Panc1 (cell line): Measurements from ENCODE around the gene L2HGDH. TPM values are rescaled to one million over a fixed set of nuclear protein-coding genes. Genes with fewer than 3 reads are reported as not detected.

Experiments
- ATAC-seq: fragments of 200-7000 bp; cut with Tn5 transposase; 2 replicates; pipeline ENCODE4 v1.9.1; 2020; ENCODE audit warnings: mild to moderate bottlenecking, moderate library complexity
- BruUV-seq: library from RNA; stranded (reverse); fragments of 400-500 nt; replicated peaks from 2 replicates; lab custom pipeline; 2021; lab: Mats Ljungman, UMichigan
- CTCF ChIA-PET: fragments of 300-600 bp; sonication (Branson Sonifier 250); formaldehyde crosslinking; loops from one replicate; lab custom pipeline; 2022; ENCODE audit warnings: antibody characterized with exemption; lab: Charles Lee
- POLR2A ChIA-PET: fragments of 300-600 bp; sonication (Branson Sonifier 250); formaldehyde crosslinking; loops from one replicate; lab custom pipeline; 2022; ENCODE audit warnings: antibody characterized with exemption; lab: Charles Lee
- DNase-seq: peaks from one replicate; pipeline ENCODE4 v3.0.0-alpha.2; 2010; ENCODE audit warnings: low read depth, low spot score
- H3K27ac ChIP-seq: 2 replicates; pipeline ENCODE4 v1.5.1; 2011; ENCODE audit warnings: mild to moderate bottlenecking, low read length, inconsistent platforms
- H3K27me3 ChIP-seq: fragments of 200-500 bp; sonication (Bioruptor generic); 2 replicates; pipeline ENCODE4 v1.6.0; 2014; ENCODE audit warnings: low read length, inconsistent platforms; ENCODE audit not compliant: control insufficient read depth, insufficient read depth
- H3K36me3 ChIP-seq: fragments of 200-500 bp; sonication (Bioruptor generic); 2 replicates; pipeline ENCODE4 v1.5.1; 2014; ENCODE audit warnings: inconsistent platforms, mild to moderate bottlenecking, low read length, moderate library complexity; ENCODE audit not compliant: control insufficient read depth, insufficient read depth
- H3K4me1 ChIP-seq: 2 replicates; pipeline ENCODE4 v1.5.1; 2011; ENCODE audit warnings: inconsistent platforms, mild to moderate bottlenecking, low read length, moderate library complexity; ENCODE audit not compliant: control insufficient read depth, insufficient read depth
- H3K4me3 ChIP-seq, 2 experiments: 2 replicates each; pipeline ENCODE4 v1.5.1; 2011 to 2012; ENCODE audit warnings: low read depth in 2 of 2, low read length in 2 of 2, mild to moderate bottlenecking in 2 of 2, inconsistent platforms in 1 of 2, moderate library complexity in 1 of 2
- H3K9me3 ChIP-seq: fragments of 200-500 bp; sonication (Bioruptor generic); 2 replicates; pipeline ENCODE4 v1.5.1; 2014; ENCODE audit warnings: low read depth, mild to moderate bottlenecking, inconsistent platforms, low read length, moderate library complexity; ENCODE audit not compliant: control insufficient read depth, insufficient read depth
- CTCF ChIP-seq: fragments of 450-650 bp; IDR thresholded peaks from 2 replicates; pipeline ENCODE4 v1.5.1; 2017; ENCODE audit warnings: mild to moderate bottlenecking
- POLR2AphosphoS5 ChIP-seq: IDR thresholded peaks from 2 replicates; pipeline ENCODE4 v1.6.1; 2012; ENCODE audit warnings: mild to moderate bottlenecking, low read depth, low read length, moderate library complexity
- SIN3A ChIP-seq: IDR thresholded peaks from 2 replicates; pipeline ENCODE4 v1.6.1; 2012; ENCODE audit warnings: low read depth, mild to moderate bottlenecking, low read length, moderate library complexity, borderline replicate concordance; ENCODE audit not compliant: insufficient read depth
- TCF7L2 ChIP-seq: IDR thresholded peaks from 2 replicates; pipeline ENCODE4 v1.6.1; 2011; ENCODE audit warnings: mild to moderate bottlenecking, low read depth, low read length, inconsistent platforms
- in situ Hi-C: cut with HindIII; loops from 2 replicates; pipeline ENCODE4 v1.10.0; 2016; ENCODE audit warnings: low sequenced_read_pairs, low pct_unique_long_range_greater_than_20kb
- intact Hi-C: fragments of 100-400 bp; cut with micrococcal nuclease; formaldehyde crosslinking; loops from one replicate; pipeline ENCODE4 v1.10.0; 2022; ENCODE audit not compliant: unreplicated experiment
- total RNA-seq: library from RNA; stranded (reverse); gene quantifications from one replicate; pipeline ENCODE4 v1.2.1, GENCODE V29; 2021; ENCODE audit not compliant: unreplicated experiment
- TF ChIP-seq, protein P1 (sequence below), 2 experiments: IDR thresholded peaks; 2 replicates each; pipeline ENCODE4 v1.6.1; 2011 to 2012; ENCODE audit warnings: low read depth in 2 of 2, control low read depth in 1 of 2, low read length in 1 of 2, mild to moderate bottlenecking in 1 of 2, moderate library complexity in 1 of 2; ENCODE audit not compliant: insufficient read depth in 1 of 2

L2HGDH gene
- total RNA-seq, 1 experiment from 2014 or later = 15.0 TPM

DNA sequence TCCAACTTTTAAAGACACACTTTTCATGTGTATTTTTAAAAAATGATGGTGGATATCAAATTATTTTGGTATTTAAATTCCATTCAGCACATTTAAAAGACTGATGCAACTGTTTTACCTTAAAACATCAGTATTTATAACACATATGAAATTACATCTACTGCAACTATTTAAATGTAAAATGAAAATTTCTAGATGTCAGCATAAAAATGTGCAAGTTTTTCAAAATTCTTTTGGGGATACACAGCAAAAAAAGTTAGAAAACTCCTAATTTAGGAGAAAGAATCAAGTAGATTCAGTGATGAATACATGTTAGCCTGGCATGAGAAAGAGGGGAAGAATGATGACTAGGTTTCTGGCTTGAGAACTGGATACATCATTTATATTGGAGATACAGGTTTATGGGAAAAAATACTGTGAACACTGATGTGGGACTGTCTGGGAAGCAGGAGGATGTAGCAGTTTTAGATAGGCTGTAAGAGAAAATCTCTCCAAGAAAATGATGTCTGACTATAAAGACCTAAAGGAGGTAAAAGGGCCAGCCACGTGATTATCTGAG is 89.9 kb downstream of the L2HGDH start:
- Histone ChIP-seq H3K9me3 (no peaks in the 10 kb centered on the region), H3K4me1 (peaks cover 18% of the 10 kb centered on the region), H3K4me3 (no peak overlapping the region), H3K27ac (no peak overlapping the region), H3K27me3 (no peaks in the 10 kb centered on the region), H3K36me3 (no peaks in the 10 kb centered on the region)
- intact Hi-C loops = no loop called here
- POLR2A ChIA-PET = no interaction called here
- DNase-seq = no peak
- in situ Hi-C loops = no loop called here
- CTCF ChIA-PET = no interaction called here
- no TSS peak for BruUV-seq
- TF ChIP-seq TCF7L2 = no peak
- TF ChIP-seq POLR2AphosphoS5 = no peak
- no peak for TF ChIP-seq SIN3A
- no peak for TF ChIP-seq CTCF
- TF ChIP-seq, protein P1, sequence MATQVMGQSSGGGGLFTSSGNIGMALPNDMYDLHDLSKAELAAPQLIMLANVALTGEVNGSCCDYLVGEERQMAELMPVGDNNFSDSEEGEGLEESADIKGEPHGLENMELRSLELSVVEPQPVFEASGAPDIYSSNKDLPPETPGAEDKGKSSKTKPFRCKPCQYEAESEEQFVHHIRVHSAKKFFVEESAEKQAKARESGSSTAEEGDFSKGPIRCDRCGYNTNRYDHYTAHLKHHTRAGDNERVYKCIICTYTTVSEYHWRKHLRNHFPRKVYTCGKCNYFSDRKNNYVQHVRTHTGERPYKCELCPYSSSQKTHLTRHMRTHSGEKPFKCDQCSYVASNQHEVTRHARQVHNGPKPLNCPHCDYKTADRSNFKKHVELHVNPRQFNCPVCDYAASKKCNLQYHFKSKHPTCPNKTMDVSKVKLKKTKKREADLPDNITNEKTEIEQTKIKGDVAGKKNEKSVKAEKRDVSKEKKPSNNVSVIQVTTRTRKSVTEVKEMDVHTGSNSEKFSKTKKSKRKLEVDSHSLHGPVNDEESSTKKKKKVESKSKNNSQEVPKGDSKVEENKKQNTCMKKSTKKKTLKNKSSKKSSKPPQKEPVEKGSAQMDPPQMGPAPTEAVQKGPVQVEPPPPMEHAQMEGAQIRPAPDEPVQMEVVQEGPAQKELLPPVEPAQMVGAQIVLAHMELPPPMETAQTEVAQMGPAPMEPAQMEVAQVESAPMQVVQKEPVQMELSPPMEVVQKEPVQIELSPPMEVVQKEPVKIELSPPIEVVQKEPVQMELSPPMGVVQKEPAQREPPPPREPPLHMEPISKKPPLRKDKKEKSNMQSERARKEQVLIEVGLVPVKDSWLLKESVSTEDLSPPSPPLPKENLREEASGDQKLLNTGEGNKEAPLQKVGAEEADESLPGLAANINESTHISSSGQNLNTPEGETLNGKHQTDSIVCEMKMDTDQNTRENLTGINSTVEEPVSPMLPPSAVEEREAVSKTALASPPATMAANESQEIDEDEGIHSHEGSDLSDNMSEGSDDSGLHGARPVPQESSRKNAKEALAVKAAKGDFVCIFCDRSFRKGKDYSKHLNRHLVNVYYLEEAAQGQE (IDR thresholded peaks at IDR 0.05; ENCODE audit: insufficient read depth in 1 of 2, low read depth in 2 of 2, low read length in 1 of 2) = no peak
- no peak for ATAC-seq

DNA sequence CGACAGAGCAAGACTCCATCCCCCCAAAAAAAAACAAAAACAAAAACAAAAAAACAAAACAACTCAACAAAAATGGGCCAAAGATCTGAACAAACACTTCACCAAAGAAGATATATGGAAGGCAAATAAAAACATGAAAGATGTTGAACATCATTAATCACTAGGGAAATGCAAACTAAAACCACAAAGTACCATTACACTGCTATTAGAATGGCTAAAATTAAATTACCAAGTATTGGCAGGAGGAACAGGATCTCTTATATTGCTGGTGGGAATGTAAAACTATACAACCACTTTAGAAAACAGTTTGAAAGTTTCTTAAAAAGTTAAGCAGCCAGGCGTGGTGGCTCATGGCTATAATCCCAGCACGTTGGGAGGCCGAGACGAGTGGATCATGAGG is 93.5 kb downstream of the L2HGDH start:
- CTCF ChIA-PET = no interaction called here
- Histone ChIP-seq H3K36me3 (no peaks in the 10 kb centered on the region), H3K27me3 (no peaks in the 10 kb centered on the region), H3K4me3 (no peak overlapping the region), H3K27ac (no peak overlapping the region), H3K4me1 (peaks cover 8% of the 10 kb centered on the region; the same call in 1 of the 2 replicates), H3K9me3 (no peaks in the 10 kb centered on the region)
- TF ChIP-seq CTCF (no peak), TCF7L2 (no peak), SIN3A (no peak), POLR2AphosphoS5 (no peak)
- TF ChIP-seq, protein P1 (IDR thresholded peaks at IDR 0.05; ENCODE audit: insufficient read depth in 1 of 2, low read depth in 2 of 2, low read length in 1 of 2) = no peak
- BruUV-seq = no TSS peak
- intact Hi-C loops (no loop called here), in situ Hi-C loops (no loop called here)
- POLR2A ChIA-PET = interaction anchor here (0.7 kb wide), 1 partner anchor 22 kb away, joined by 9 read pairs; no protein-coding TSS in a partner anchor
- DNase-seq (no peak), ATAC-seq (no peak)
